NCI-H1930 (cell line): ENCODE results near the gene PCDH18.
"Not testable (repeated sequence)": the region's sequence is repeated elsewhere in the genome, so short reads cannot be mapped to it uniquely, and the experiment has no call there.

Experiments
- DNase-seq, 2 experiments: peaks; one replicate each; lab custom pipeline; 2025; lab: John Stamatoyannopoulos, UW

Gene PCDH18

GRCh38 chr4:137531986-137532868 is at the start of gene PCDH18:
PCDH18 (minus strand) TSS chr4:137532494; CDS start chr4:137532088, 406 bp downstream.
- no peak for DNase-seq

DNA sequence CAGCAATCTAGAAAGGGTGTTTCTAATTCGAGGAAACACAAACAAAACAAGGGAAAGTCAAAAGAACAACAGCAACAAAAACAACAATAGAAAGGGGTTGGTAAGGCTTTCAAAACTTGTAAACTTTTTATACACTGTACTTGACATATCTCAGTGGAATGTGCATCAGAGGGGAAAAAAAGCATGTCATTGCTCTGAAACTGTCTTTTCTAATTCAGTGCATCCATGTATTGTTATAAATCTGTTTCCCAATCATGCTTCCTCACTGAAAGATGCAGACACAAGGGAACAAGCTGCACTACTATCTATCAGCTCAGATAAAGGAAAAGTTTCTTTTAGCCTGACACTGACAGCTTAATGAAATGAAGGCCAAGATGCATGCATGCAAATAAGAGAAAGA is 44.2 kb upstream of the PCDH18 start:
- DNase-seq: no peak

GRCh38 chr4:137572647-137573046 is 40.4 kb upstream of the PCDH18 start:
- DNase-seq: no peak

GRCh38 chr4:137572163-137572562 is 39.9 kb upstream of the PCDH18 start:
- no peak for DNase-seq

- no peak for DNase-seq
Observed at GRCh38 chr4:137559801-137560200, 27.5 kb upstream of the PCDH18 start.

DNA sequence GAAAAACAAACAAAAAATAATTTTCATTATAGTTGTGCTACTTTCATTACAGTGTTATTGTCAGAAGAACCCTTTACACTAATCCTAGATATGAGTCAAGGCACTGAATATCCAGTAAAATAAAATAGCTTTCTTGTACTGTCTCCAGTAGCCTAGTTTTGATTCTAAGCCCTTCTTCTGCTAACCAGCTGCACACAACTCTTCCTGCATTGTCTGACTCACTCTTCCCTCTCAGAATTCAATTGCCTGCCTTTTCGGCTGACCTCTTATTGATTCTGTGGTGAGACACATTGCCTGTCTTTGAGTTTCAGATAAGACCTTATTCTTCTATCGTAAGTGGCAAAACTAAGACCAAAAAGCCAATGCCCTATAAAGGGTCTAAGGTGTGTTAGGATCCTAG is 26.7 kb upstream of the PCDH18 start:
- DNase-seq: no peak

DNA sequence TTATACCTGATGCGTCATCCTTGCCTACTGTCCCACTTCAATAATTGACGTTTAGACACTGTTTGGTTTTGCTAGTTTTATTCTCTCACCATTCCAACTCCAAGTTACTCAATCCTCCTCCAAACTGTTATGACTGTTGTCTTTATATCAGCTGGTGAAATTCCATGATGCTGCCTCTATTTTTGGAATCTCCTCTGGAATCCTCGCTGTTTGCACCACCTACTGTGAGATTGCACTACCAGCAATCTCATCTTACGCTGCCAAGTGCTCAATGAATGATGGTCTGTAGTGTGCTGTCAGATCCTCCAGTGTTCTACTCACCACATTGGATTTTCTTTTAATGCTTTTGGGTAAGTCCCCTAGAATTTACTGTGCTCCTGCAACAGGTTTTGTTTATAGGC is 13.2 kb upstream of the PCDH18 start:
- DNase-seq: no peak

DNA sequence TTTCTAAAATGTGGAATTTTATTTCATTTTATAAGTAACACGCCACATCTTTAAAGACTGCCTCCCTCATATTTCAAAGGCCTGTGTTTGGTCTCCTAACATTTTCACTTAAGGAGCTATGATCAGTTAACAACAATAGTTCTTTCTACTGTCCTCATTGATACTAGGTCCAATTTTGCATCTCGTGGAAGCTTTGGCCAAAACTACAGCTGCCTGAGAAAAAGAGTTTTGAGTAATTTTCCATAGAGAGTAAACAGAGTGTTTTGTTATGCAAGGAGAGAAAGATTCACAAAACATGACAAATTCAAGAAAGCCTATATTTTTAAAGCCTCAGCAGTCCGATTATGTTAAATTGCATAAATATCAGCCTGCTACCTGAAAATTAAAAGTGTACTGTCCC is 11.4 kb upstream of the PCDH18 start:
- no peak for DNase-seq

- no peak for DNase-seq
Observed at GRCh38 chr4:137543198-137543597, 10.9 kb upstream of the PCDH18 start.

- DNase-seq: no peak
Observed at GRCh38 chr4:137541876-137542646, 9.8 kb upstream of the PCDH18 start.

GRCh38 chr4:137541181-137541580 is 8.9 kb upstream of the PCDH18 start:
- DNase-seq: no peak

DNA sequence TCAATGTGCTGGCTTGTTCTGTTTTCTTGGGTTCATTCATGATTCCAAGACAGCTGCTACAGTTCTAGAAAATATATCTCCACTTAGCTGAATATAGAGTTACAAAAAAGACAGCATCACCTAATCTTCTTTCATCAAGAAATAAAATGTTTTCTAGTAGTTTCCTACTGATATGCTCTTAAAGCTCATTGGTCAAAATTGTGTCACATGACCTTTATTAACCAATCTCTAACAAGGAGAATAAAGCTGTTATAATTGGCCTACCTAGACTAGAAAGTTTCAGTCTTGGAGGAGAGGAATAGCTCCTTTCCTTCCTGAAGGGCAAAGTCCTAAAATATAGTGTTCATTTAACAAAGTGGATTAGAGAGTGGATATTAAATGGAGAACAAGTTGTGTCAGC is 8.1 kb upstream of the PCDH18 start:
- DNase-seq: no peak

- no peak for DNase-seq
Observed at GRCh38 chr4:137538526-137538925, 6.2 kb upstream of the PCDH18 start.

DNA sequence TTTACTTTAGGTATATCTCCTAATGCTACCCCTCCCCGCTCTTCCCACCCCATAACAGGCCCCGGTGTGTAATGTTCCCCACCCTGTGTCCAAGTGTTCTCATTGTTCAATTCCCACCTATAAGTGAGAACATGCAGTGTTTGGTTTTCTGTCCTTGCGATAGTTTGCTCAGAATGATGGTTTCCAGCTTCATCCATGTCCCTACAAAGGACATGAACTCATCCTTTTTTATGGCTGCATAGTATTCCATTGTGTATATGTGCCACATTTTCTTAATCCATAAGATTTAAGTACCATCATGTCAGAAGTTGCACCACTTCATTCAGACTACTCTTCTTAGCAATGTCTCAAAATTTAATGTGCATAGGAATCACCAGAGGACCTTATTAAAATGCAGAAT is 5.5 kb upstream of the PCDH18 start:
- DNase-seq: not testable (repeated sequence)

DNA sequence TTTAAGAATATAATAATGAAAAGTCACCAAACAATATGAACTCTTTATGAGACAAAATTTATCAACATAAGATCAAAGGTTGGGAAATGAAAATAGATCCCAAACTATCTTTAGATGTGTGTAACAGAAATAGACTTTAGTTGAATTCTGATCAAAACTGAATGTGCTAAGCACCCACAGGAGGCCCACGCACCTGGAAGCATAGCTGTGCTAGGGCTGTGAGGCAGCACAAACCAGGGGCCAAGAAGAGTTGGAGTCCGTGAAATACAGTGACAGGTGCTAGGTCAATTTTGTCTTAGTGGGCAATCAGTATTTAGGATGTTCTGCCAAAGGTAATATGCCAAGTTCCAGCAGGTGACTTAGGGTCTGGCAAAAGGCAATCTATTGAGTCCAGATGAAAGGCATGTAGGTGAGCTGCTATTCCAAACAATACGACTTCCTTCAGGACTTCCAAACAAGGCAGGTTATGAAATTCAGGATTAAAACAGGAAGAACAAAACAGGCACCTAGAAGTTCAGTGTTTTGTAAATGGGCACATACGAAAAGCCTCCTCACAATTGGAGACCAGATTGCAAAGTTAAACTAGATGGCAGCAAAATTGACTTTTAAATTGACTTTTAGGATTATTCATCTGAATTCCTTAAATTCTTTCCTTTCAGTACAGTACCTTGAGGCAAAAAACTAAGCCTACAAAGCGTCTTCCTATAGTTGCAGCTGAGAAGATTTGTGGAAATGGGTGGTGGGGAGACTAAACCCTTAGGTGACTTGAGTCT is 4.7 kb upstream of the PCDH18 start:
- DNase-seq: no peak

DNA sequence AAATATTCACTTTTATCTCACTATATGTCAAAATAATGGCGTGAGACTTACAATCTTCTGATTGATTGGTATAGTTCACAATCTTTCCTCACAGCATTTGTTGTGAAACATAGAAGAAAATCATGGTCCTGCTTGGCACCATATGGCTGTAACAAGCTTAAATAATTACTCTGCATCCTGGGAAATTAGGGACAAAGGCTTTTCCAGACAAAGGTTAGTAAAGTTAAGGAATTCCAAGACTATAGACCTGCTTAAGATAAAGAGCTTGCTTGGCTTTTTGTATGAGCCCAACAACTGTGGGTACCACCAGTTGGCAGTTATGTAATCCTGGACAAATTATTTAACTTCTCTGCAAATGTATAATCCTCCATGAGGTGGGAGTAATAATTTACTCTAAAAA is 3.4 kb upstream of the PCDH18 start:
- DNase-seq: no peak

- no peak for DNase-seq
Observed at GRCh38 chr4:137534516-137534915, 2.2 kb upstream of the PCDH18 start.

DNA sequence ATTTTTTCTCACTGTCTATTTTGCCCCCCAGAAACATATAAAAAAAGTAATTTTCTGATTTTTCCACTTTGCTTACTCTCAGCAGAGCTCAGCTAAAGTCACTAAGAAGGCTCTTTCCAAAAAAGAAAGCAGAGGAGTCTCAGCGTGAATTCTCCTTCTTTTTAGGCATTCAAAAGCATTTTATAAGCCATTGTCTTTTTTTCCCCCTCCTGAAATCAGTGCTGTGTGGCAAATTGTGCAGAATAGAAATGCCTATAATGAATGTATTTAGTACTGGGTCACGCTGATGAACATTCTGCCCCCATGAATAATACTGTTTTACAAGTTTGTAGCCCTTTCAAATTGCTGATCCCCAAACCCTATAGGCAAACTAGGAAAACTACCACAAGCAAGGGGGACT is 1.6 kb upstream of the PCDH18 start:
- DNase-seq: no peak

DNA sequence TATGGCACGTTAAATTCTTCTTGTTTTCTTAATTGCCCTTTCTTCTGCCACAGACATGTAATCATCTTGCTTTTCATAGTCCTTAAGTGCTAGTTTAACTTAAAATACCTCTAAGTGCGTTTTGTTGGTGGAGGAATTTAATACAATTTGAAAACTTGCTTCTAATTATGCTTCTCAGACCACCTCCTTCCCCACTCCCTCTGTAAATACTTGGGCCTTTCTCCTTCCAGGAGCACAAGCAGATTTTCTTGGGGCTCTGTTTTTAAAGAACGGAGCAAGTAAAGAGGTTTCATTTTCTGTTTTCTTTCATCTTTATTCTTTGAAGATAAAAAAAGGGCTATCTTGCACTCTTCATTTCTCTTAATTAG is 559 bp upstream of the PCDH18 start:
- no peak for DNase-seq

DNA sequence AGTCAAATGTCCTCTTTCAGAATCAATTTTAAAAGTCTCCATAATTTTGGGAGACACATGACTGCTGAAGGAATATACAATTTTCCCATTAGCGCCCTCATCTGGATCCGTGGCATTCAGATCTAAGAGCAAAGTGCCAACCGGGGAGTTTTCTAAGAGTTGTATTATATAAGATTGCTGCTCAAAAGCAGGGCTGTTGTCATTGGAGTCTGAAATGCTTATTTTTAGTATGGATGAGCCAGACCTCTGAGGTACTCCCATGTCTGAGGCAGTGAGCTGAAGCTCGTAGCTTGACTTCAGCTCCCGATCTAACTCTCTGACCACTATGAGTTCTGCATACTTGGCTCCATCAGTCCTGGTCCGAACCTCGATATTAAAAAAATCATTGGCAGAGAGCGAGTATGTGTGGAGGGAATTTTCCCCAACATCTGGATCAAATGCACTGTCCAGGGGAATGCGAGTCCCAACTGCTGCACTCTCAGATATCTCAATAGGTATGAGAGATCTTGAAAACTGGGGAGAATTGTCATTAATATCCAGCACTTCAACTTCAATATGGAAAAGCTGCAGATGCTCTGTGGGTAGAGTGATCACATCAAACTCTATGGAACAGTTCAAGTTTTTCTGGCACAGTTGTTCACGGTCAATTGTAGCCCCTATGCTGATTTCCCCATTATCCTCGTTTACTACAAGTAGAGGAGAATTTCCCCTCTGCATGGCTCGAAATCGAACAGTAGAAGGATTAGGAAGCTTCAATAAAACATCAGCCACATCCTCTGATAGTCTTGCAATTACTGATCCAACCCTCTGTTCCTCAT is 917 bp downstream of the PCDH18 start:
- DNase-seq: no peak

GRCh38 chr4:137530176-137530575 is 2.1 kb downstream of the PCDH18 start:
- no peak for DNase-seq

GRCh38 chr4:137529432-137529831 is 2.9 kb downstream of the PCDH18 start:
- no peak for DNase-seq
